ENCODE data around the gene NID1.

GRCh38 chr1:236060286-236060685 is 4.6 kb downstream of the NID1 start:
- no peak for TF ChIP-seq CTCF (IDR thresholded peaks at IDR 0.05)
- no peak for TF ChIP-seq POLR2A (IDR thresholded peaks at IDR 0.05)
- no peak for TF ChIP-seq POLR2AphosphoS5 (IDR thresholded peaks at IDR 0.05)
